Measurements from ENCODE around the gene SDS.

DNA sequence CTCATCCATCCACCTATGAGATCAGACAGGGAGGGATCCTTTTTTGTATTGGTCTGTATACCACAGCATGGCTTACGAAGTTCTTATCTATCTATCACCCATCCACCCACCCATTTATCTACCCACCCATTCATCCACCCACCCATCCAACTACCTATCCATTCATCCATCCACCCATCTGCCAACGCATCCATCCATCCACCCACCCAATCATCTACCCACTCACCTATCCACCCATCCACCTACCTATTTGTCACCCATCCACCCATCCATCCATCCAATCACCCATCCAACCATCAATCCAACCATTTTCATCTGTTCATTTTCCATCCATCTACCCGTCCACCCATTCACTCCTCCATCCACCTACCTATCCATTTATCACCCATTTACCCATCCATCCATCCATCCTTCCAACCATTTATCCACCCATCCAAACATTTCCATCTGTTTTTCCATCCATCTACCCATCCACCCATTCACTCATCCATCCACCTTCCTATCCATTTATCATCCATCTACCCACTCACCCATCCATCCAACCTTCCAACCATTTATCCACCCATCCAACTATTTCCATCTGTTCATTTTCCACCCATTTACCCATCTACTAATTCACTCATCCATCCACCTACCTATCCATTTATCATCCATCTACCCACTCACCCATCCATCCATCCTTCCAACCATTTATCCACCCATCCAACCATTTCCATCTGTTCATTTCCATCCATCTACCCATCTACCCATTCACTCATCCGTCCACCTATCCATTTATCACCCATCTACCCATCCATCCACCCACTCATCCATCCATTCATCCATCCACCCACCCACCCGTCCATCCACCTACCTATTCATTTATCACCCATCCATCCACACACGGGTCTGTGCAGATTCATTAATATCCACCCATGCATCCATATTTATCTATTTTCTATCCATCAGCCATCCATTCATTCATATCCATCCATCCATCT lies 13.3 kb downstream of the SDS start:
- TF ChIP-seq EZH2 (IDR thresholded peaks at IDR 0.05; ENCODE audit: borderline replicate concordance, low read depth, low read length, severe bottlenecking) = no peak
- TF ChIP-seq, protein P1, sequence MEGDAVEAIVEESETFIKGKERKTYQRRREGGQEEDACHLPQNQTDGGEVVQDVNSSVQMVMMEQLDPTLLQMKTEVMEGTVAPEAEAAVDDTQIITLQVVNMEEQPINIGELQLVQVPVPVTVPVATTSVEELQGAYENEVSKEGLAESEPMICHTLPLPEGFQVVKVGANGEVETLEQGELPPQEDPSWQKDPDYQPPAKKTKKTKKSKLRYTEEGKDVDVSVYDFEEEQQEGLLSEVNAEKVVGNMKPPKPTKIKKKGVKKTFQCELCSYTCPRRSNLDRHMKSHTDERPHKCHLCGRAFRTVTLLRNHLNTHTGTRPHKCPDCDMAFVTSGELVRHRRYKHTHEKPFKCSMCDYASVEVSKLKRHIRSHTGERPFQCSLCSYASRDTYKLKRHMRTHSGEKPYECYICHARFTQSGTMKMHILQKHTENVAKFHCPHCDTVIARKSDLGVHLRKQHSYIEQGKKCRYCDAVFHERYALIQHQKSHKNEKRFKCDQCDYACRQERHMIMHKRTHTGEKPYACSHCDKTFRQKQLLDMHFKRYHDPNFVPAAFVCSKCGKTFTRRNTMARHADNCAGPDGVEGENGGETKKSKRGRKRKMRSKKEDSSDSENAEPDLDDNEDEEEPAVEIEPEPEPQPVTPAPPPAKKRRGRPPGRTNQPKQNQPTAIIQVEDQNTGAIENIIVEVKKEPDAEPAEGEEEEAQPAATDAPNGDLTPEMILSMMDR (IDR thresholded peaks at IDR 0.05; ENCODE audit: borderline replicate concordance, extremely low read depth, low read length, poor library complexity, severe bottlenecking) = no peak
